TTC549 (cell line): ENCODE data around the gene STPG1.

Experiments used
- FAIRE-seq: peaks from 2 replicates; lab custom pipeline; 2012; peaks lifted over from hg19 to GRCh38; lab: Jason Lieb, UNC

STPG1 gene

GRCh38 chr1:24369801-24370200 lies 43.8 kb downstream of the STPG1 start:
- FAIRE-seq = no peak

- FAIRE-seq = no peak
Measured at GRCh38 chr1:24369199-24369598, 44.4 kb downstream of the STPG1 start.

- no peak for FAIRE-seq
Measured at GRCh38 chr1:24366707-24367106, 46.9 kb downstream of the STPG1 start.

GRCh38 chr1:24364975-24365678 lies 48.5 kb downstream of the STPG1 start:
- no peak for FAIRE-seq

GRCh38 chr1:24364605-24364974 lies 49.0 kb downstream of the STPG1 start:
- no peak for FAIRE-seq

- no peak for FAIRE-seq
Measured at GRCh38 chr1:24363994-24364393, 49.6 kb downstream of the STPG1 start.

GRCh38 chr1:24362982-24363614 lies 50.5 kb downstream of the STPG1 start:
- no peak for FAIRE-seq

- FAIRE-seq = no peak
Measured at GRCh38 chr1:24362396-24362795, 51.2 kb downstream of the STPG1 start.

GRCh38 chr1:24361811-24362210 lies 51.8 kb downstream of the STPG1 start:
- no peak for FAIRE-seq

- no peak for FAIRE-seq
Measured at GRCh38 chr1:24360681-24361080, 52.9 kb downstream of the STPG1 start.

GRCh38 chr1:24357038-24357437 lies 56.5 kb downstream of the STPG1 start:
- no peak for FAIRE-seq

GRCh38 chr1:24355466-24355865 lies 58.1 kb downstream of the STPG1 start:
- FAIRE-seq = no peak

- no peak for FAIRE-seq
Measured at GRCh38 chr1:24353292-24353891, 60.2 kb downstream of the STPG1 start.

- no peak for FAIRE-seq
Measured at GRCh38 chr1:24351918-24352627, 61.5 kb downstream of the STPG1 start.

- no peak for FAIRE-seq
Measured at GRCh38 chr1:24351247-24351646, 62.3 kb downstream of the STPG1 start.

GRCh38 chr1:24349891-24350290 lies 63.7 kb downstream of the STPG1 start:
- FAIRE-seq = no peak

- FAIRE-seq = no peak
Measured at GRCh38 chr1:24348196-24348595, 65.4 kb downstream of the STPG1 start.

GRCh38 chr1:24347159-24347934 lies 66.2 kb downstream of the STPG1 start:
- no peak for FAIRE-seq

- no peak for FAIRE-seq
Measured at GRCh38 chr1:24345334-24345733, 68.2 kb downstream of the STPG1 start.

- FAIRE-seq = no peak
Measured at GRCh38 chr1:24344090-24344742, 69.4 kb downstream of the STPG1 start.

- FAIRE-seq = no peak
Measured at GRCh38 chr1:24343412-24344089, 70.0 kb downstream of the STPG1 start.
